ENCODE measurements around the gene RNF220. TPM values are rescaled to one million over a fixed set of nuclear protein-coding genes. Genes with fewer than 3 reads are reported as not detected.

Gene RNF220
- total RNA-seq, 1 donor from 2014 or later, result 102 TPM

GRCh38 chr1:44388551-44388950 is 16.5 kb upstream of the RNF220 start:
- intact Hi-C loops (cut with micrococcal nuclease), result no loop called here
- H3K4me1 Mint-ChIP-seq, result no peaks in the 10 kb centered on the region
- H3K27ac Mint-ChIP-seq, result no peak overlapping the region

GRCh38 chr1:44389437-44389836 is 15.6 kb upstream of the RNF220 start:
- peaks cover 16% of the 10 kb centered on the region for H3K27me3 Mint-ChIP-seq
- H3K4me3 Mint-ChIP-seq, result no peak overlapping the region
- H3K9me3 Mint-ChIP-seq, result no peaks in the 10 kb centered on the region
- H3K27ac Mint-ChIP-seq, result no peak overlapping the region
- H3K36me3 Mint-ChIP-seq (ENCODE audit: low read depth), result no peaks in the 10 kb centered on the region
- intact Hi-C loops (cut with micrococcal nuclease), result no loop called here
- no peaks in the 10 kb centered on the region for H3K4me1 Mint-ChIP-seq
- DNase-seq, result no peak

More at GRCh38 chr1:44388551-44388950, 16.5 kb upstream of the RNF220 start:
- Mint-ChIP-seq H3K36me3 (ENCODE audit: low read depth) (no peaks in the 10 kb centered on the region), H3K9me3 (no peaks in the 10 kb centered on the region), H3K27me3 (peaks cover 14% of the 10 kb centered on the region), H3K4me3 (no peak overlapping the region)
- no peak for DNase-seq

- no peaks in the 10 kb centered on the region for H3K9me3 Mint-ChIP-seq
- peaks cover 17% of the 10 kb centered on the region for H3K27me3 Mint-ChIP-seq
- no peak for DNase-seq
- H3K27ac Mint-ChIP-seq, result no peak overlapping the region
- no peaks in the 10 kb centered on the region for H3K36me3 Mint-ChIP-seq (ENCODE audit: low read depth)
- intact Hi-C loops (cut with micrococcal nuclease), result no loop called here
- H3K4me3 Mint-ChIP-seq, result no peak overlapping the region
- H3K4me1 Mint-ChIP-seq, result no peaks in the 10 kb centered on the region
Observed at GRCh38 chr1:44390277-44390676, 14.8 kb upstream of the RNF220 start.

GRCh38 chr1:44401256-44402228 is 3.5 kb upstream of the RNF220 start:
- intact Hi-C loops (cut with micrococcal nuclease), result no loop called here
- no peaks in the 10 kb centered on the region for H3K36me3 Mint-ChIP-seq (ENCODE audit: low read depth)

DNA sequence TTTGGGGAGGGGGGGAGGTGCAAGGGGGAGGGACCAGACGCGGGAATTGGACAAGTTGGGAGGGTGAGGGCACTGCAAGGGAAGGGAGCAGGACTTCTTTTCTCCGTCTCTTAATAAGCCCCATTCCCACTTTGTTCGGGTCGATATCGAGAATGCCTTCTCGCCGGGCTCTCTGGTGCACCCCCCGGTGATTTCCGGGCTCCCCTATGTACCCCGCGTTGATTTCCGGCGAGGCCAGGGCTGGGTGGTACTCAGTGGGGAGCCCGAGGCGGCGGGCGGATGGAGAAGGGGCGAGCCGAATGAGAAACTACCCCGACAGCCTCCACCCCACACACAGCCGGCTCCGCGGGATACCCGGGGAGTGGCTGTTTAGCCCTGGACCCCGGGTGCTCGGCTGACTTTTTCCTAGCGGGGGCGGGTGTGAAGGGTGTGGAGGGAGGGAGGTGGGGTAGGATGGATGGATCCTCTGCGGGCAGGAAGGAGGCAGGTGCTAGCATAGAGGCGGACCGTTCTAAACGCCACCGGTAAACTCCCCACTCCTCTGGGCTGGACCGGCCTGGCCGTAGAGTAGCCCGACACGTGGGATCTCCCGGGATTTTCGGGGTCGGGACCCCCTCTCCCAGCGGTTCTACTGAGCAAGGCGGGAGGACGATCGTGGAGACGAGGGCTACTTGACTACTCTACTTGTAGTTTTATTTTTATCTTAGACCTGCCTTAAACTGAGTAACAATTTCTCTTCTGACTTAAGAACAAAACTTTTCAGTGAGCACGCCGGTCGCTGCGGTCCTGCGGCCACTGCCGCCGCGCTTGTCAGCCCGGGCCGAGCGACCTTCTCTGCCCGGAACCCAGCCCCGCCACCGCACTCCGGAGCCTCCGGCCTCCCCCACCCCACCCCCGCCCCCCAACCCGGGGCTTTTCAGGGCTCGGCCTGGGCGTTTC is 1.0 kb downstream of the RNF220 start:
- Mint-ChIP-seq H3K27me3 (peaks cover 53% of the 10 kb centered on the region), H3K9me3 (no peaks in the 10 kb centered on the region)
- intact Hi-C loops (cut with micrococcal nuclease), result loop anchor here (2.0 kb wide), 1 partner anchor 15 kb away; no protein-coding TSS in a partner anchor

More at GRCh38 chr1:44401256-44402228, 3.5 kb upstream of the RNF220 start:
- DNase-seq, result no peak
- H3K27me3 Mint-ChIP-seq, result peaks cover 84% of the 10 kb centered on the region
- no peak overlapping the region for H3K4me3 Mint-ChIP-seq
- no peak overlapping the region for H3K27ac Mint-ChIP-seq
- H3K9me3 Mint-ChIP-seq, result no peaks in the 10 kb centered on the region
- peaks cover 13% of the 10 kb centered on the region for H3K4me1 Mint-ChIP-seq

DNA sequence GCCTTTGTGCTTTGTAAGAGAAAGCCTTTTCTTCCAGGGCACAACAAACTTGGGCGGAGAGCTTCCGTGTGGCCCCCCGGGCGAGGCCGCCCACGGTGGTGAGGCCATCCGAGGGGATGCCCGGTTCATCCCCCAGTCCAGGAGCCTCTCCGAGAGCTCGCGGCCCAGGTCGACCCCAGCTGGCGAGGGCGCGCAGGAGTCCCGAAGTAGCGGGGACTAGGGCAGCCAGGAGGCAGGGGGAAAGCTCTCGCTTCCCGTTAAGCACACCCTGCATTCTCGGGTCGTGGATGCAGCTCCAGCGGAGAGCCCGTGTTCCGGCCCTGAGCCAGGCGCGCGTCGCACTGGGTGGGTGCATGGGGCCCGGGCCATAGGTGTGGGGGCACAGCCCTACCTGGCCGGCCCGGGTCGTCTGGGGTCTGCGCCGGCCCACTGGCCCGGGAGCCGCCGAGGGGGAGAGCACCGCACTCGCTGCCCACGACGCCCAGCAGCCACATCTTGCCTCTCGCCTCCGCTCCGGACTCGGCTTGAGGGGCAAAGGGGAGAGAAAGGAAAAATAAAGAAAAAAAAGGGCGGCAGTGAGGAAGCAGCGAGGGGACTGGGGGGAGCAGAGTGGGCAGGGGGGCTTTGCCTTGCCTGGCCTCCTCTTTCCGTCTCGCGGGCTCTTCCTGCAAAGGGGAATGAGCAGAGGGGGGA is 1.8 kb downstream of the RNF220 start:
- Mint-ChIP-seq H3K27me3 (peaks cover 45% of the 10 kb centered on the region), H3K36me3 (ENCODE audit: low read depth) (no peaks in the 10 kb centered on the region), H3K9me3 (no peaks in the 10 kb centered on the region), H3K27ac (no peak overlapping the region), H3K4me3 (peak overlapping the region; percentile 89), H3K4me1 (peaks cover 22% of the 10 kb centered on the region)
- intact Hi-C loops (cut with micrococcal nuclease), result no loop called here
- DNase-seq, result peak; percentile 71

More for the DNA sequence above, 1.0 kb downstream of the RNF220 start:
- H3K4me1 Mint-ChIP-seq, result peaks cover 22% of the 10 kb centered on the region
- peak overlapping the region; percentile 35 for H3K27ac Mint-ChIP-seq
- DNase-seq, result peak; percentile 77
- no peaks in the 10 kb centered on the region for H3K36me3 Mint-ChIP-seq (ENCODE audit: low read depth)
- peak overlapping the region; percentile 89 for H3K4me3 Mint-ChIP-seq

DNA sequence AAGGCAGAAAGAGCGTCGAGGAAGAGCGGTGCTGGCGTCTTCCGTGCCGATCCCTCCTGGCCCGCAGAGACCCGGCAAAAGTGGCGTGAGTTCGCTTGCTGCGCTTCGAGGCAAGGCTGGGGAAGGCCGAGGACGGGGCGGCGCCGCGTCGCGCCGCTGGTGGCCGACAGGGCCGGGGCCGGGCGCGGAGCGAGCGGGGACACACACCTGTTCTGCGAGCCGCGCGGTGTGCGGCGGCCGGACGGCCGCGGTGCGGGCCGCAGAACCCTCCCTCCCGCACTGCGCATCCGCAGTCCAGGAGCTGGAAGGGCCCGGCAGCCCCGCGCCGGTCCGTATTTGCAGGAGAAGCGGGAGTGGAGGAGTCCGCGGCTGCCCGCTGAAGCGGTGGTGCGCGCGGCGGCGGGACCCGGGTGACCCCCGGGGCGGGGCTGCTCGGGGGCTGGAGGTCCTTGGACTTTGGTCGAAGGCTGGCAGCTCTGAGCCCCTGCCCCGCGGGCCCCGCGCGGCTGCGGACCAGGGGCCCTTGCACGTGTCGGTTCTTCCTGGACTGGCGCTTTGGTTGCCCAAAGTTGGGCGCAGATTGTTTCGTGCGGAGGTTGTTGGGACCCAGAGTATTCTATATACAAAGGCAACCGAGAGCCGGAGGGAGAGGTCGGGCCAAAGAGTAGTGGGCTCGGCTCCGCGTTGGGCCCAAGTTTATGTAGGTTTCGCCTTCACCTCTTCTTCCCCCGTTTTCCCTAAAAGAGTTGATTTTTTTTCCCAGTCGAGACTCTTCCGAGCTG is 2.6 kb downstream of the RNF220 start:
- Mint-ChIP-seq H3K27me3 (peaks cover 38% of the 10 kb centered on the region), H3K27ac (no peak overlapping the region)

GRCh38 chr1:44408212-44408582 is 3.1 kb downstream of the RNF220 start:
- Mint-ChIP-seq H3K4me1 (peaks cover 22% of the 10 kb centered on the region), H3K27me3 (peaks cover 33% of the 10 kb centered on the region), H3K27ac (no peak overlapping the region), H3K4me3 (peak overlapping the region; percentile 32), H3K9me3 (no peaks in the 10 kb centered on the region), H3K36me3 (ENCODE audit: low read depth) (no peaks in the 10 kb centered on the region)
- DNase-seq, result peak; percentile 61
- intact Hi-C loops (cut with micrococcal nuclease), result no loop called here

More for the DNA sequence above, 2.6 kb downstream of the RNF220 start:
- intact Hi-C loops (cut with micrococcal nuclease), result no loop called here
- peak overlapping the region; percentile 32 for H3K4me3 Mint-ChIP-seq
- no peaks in the 10 kb centered on the region for H3K9me3 Mint-ChIP-seq
- no peaks in the 10 kb centered on the region for H3K36me3 Mint-ChIP-seq (ENCODE audit: low read depth)
- DNase-seq, result peak; percentile 62
- H3K4me1 Mint-ChIP-seq, result peaks cover 22% of the 10 kb centered on the region

DNA sequence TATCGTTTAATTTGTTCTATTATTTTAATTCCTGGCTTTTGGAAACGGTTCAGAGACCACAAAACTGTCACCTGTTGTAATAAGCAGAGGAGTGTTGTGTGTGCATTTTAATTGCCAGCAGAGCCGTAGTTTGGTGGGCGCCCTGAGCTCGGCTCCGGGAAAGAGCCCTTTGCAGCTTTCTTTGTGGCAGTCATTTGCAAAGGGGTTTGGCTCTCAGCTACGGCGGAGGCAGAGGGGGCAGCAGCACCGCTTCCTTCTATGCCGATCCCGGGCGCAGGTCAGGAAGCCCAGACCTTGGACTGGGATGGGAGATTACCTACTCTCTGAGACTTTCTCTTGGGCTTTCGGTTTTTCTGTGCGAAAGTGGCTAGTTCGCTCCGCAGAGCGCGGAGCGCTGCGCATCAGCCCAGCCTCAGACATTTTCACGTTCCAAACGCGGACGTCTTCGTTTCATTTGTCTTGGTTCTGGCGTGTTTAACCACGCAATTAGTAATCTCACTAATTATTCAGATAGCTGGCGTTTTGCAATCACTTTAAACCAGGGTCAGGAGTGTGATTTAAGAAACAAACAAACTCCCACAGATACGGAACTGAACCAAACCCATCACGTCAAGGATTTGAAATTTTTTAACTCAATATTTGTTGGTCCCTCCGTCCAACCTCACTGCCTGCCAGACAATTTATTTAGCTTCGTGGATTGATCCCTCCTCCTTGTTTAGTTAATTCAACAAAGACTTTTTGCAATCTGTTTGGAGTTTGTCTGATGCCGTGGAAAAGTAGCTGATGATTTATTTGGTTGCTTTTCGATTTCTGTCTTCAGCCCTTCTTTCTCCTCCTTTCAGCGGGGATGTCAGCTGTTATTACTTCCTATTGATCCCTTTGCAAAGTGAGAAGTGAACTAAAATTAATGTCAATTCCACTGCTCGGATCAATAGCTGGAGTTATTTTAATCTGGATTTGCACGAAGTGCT is 3.9 kb downstream of the RNF220 start:
- DNase-seq, result peak; percentile 74
- H3K9me3 Mint-ChIP-seq, result no peaks in the 10 kb centered on the region
- peak overlapping the region; percentile 43 for H3K4me3 Mint-ChIP-seq
- H3K4me1 Mint-ChIP-seq, result peaks cover 22% of the 10 kb centered on the region
- intact Hi-C loops (cut with micrococcal nuclease), result loop anchor here (1.0 kb wide), 1 partner anchor 8 kb away; no protein-coding TSS in a partner anchor
- H3K27me3 Mint-ChIP-seq, result peaks cover 29% of the 10 kb centered on the region
- peak overlapping the region; percentile 26 for H3K27ac Mint-ChIP-seq
- H3K36me3 Mint-ChIP-seq (ENCODE audit: low read depth), result no peaks in the 10 kb centered on the region

GRCh38 chr1:44409757-44410156 is 4.7 kb downstream of the RNF220 start:
- intact Hi-C loops (cut with micrococcal nuclease), result loop anchor here (1.0 kb wide), 1 partner anchor 8 kb away; no protein-coding TSS in a partner anchor
- no peak overlapping the region for H3K27ac Mint-ChIP-seq
- no peaks in the 10 kb centered on the region for H3K9me3 Mint-ChIP-seq
- H3K36me3 Mint-ChIP-seq (ENCODE audit: low read depth), result no peaks in the 10 kb centered on the region
- H3K4me1 Mint-ChIP-seq, result peaks cover 22% of the 10 kb centered on the region
- peaks cover 22% of the 10 kb centered on the region for H3K27me3 Mint-ChIP-seq
- no peak overlapping the region for H3K4me3 Mint-ChIP-seq
- no peak for DNase-seq

- no peak overlapping the region for H3K4me3 Mint-ChIP-seq
- H3K27ac Mint-ChIP-seq, result no peak overlapping the region
- no peak for DNase-seq
- intact Hi-C loops (cut with micrococcal nuclease), result no loop called here
- no peaks in the 10 kb centered on the region for H3K36me3 Mint-ChIP-seq (ENCODE audit: low read depth)
- H3K9me3 Mint-ChIP-seq, result no peaks in the 10 kb centered on the region
- peaks cover 18% of the 10 kb centered on the region for H3K27me3 Mint-ChIP-seq
- peaks cover 10% of the 10 kb centered on the region for H3K4me1 Mint-ChIP-seq
Observed at GRCh38 chr1:44411861-44412260, 6.8 kb downstream of the RNF220 start.

- no peak for DNase-seq
- intact Hi-C loops (cut with micrococcal nuclease), result no loop called here
- Mint-ChIP-seq H3K27ac (no peak overlapping the region), H3K27me3 (peaks cover 21% of the 10 kb centered on the region), H3K36me3 (ENCODE audit: low read depth) (no peaks in the 10 kb centered on the region), H3K9me3 (no peaks in the 10 kb centered on the region), H3K4me1 (peaks cover 10% of the 10 kb centered on the region), H3K4me3 (no peak overlapping the region)
Observed at GRCh38 chr1:44412601-44413000, 7.5 kb downstream of the RNF220 start.

Measured in activated CD4-positive, alpha-beta T cell treated with anti-CD3 and anti-CD28 coated beads, Interleukin-2, amount 10 ng/mL, durations not matched to agents 24 days and 14 days (primary cell).